ENCODE measurements around the gene SLC6A9. TPM values are rescaled to one million over a fixed set of nuclear protein-coding genes. Genes with fewer than 3 reads are reported as not detected.

SLC6A9 gene
- total and polyA plus RNA-seq, 7 donors = 0.28 to 1.2 (median 0.71) TPM

DNA sequence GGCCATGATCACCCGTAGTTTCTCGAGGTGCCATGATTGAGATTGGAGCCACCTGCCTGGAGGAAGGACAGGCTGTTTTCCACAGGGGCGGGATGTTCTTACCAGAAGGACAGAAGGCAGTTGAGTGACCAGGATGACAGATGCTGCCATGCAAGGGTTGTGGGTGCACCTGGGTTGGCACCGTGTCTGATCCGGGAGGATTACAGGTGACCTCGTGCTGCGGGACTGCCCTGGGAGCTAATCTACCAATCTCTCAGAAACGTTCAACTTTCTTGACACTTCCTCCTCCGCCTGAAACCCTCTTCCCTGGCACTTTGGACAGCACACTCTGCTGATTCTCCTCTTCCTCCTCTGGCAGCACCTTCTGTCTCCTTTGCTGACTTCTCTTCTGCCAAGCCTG, 13.8 kb upstream of the SLC6A9 start:
- intact Hi-C loops (cut with DNase I) = loop anchor here (5.0 kb wide), 2 partner anchors 38 to 518 kb away; no protein-coding TSS in a partner anchor
- ATAC-seq (no peak), DNase-seq (no peak)
- no peaks in the 10 kb centered on the region for H3K9me3 ChIP-seq
- H3K27ac ChIP-seq = no peak overlapping the region
- H3K36me3 ChIP-seq (ENCODE audit: insufficient read depth in 1 of 2, low read depth in 1 of 2) = no peaks in the 10 kb centered on the region
- H3K4me1 ChIP-seq = no peaks in the 10 kb centered on the region
- TF ChIP-seq, protein P1, sequence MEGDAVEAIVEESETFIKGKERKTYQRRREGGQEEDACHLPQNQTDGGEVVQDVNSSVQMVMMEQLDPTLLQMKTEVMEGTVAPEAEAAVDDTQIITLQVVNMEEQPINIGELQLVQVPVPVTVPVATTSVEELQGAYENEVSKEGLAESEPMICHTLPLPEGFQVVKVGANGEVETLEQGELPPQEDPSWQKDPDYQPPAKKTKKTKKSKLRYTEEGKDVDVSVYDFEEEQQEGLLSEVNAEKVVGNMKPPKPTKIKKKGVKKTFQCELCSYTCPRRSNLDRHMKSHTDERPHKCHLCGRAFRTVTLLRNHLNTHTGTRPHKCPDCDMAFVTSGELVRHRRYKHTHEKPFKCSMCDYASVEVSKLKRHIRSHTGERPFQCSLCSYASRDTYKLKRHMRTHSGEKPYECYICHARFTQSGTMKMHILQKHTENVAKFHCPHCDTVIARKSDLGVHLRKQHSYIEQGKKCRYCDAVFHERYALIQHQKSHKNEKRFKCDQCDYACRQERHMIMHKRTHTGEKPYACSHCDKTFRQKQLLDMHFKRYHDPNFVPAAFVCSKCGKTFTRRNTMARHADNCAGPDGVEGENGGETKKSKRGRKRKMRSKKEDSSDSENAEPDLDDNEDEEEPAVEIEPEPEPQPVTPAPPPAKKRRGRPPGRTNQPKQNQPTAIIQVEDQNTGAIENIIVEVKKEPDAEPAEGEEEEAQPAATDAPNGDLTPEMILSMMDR (IDR thresholded peaks at IDR 0.05) = no peak
- no peaks in the 10 kb centered on the region for H3K27me3 ChIP-seq (ENCODE audit: insufficient read depth in 3 of 3, low read length in 2 of 3)
- H3K4me3 ChIP-seq = no peak overlapping the region
- WGBS, 3 donors = 74 to 81% (median 77%) methylated on average over 9 of the region's 9 CpGs

DNA sequence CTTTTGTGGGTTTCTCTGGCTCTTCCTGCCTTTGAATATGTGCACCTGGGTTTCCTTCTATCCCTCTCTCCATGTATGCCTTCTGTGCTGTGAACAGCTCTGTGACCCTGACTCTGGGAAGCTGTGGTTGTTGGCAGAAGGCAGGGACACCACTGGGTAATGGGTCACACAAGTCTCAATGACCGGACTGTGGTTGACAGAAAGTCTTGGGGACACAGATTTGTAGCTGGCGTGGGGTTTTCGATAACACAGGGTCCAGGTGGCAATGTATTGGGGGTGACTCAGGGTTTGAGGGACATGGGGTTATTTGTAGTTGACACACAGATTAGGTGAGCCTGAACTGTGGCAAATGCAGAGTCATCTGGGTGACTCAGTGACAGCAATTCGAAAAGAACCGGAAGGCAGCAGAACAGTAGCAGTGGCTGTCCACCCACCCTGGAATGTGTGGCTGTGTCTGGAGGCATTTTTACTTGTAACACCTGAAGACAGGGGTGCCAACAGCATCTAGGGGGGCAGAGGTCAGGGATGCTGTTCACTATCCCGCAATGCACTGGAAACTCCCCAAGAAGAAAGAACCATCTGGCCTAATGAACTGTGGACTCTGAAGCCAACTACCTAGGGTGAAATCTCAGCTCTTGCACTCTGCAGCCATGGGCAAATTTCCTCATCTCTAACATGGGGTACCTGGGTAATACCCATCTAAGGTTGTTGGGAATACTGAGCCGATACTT, 13.0 kb upstream of the SLC6A9 start:
- no peak for ATAC-seq
- WGBS, 3 donors = 88 to 90% (median 88%) methylated on average over 7 of the region's 7 CpGs
- H3K27ac ChIP-seq = no peak overlapping the region

DNA sequence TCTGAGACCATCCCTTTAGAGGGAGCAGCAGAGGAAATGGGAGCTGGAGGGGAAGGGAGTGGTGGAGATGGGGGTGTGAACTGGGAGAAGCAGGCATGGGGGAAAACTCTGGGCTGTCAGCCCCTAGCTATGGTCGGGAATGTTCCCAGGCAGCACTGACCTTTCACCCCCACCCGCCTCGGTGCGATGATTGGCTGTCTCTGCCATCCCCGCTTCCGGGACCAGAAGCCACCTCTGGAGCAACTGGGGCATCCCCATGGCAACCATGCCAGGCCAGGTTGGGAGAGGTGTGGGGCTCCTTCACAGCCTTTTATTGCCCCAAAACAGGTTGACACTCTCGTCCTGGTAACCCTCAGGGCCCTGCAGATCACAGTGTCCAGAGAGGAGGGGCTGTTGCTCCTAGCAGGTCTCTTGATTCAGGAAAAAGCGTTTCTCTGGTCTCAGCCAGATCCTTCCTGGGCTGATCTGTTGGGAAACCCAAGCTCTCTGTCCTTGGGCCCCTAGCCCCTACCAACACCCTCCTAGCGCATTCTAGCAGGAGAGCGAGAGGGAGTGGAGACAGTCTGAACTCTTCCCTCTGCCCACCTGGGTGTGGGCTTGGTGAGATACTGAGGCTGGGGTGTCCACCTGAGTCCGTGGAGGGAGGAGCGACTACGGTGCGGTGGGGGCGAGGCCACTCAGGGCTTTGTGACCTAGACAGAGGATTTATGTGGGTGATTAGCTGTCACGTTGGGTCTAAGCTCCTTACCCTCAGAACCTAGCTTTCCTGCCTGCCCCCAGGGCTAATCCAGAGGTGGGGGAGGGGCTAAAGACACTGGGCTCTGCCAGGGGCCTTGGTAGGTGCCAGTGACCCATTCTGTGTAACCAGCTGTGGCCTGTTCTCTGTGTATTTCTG, 12.2 kb upstream of the SLC6A9 start:
- H3K9me3 ChIP-seq = no peaks in the 10 kb centered on the region
- no peaks in the 10 kb centered on the region for H3K27me3 ChIP-seq (ENCODE audit: insufficient read depth in 3 of 3, low read length in 2 of 3)
- whole genome bisulfite sequencing, 3 donors = 79 to 81% (median 79%) methylated on average over 16 of the region's 16 CpGs
- no peaks in the 10 kb centered on the region for H3K36me3 ChIP-seq (ENCODE audit: insufficient read depth in 1 of 2, low read depth in 1 of 2)
- ATAC-seq (no peak), DNase-seq (no peak)
- H3K27ac ChIP-seq = no peak overlapping the region
- no peak overlapping the region for H3K4me3 ChIP-seq
- H3K4me1 ChIP-seq = no peaks in the 10 kb centered on the region
- intact Hi-C loops (cut with DNase I) = no loop called here
- TF ChIP-seq, protein P1 (IDR thresholded peaks at IDR 0.05) = no peak

More for the DNA sequence above, 13.0 kb upstream of the SLC6A9 start:
- intact Hi-C loops (cut with DNase I) = no loop called here
- Histone ChIP-seq H3K4me1 (no peaks in the 10 kb centered on the region), H3K9me3 (no peaks in the 10 kb centered on the region), H3K27me3 (ENCODE audit: insufficient read depth in 3 of 3, low read length in 2 of 3) (no peaks in the 10 kb centered on the region), H3K36me3 (ENCODE audit: insufficient read depth in 1 of 2, low read depth in 1 of 2) (no peaks in the 10 kb centered on the region), H3K4me3 (no peak overlapping the region)
- TF ChIP-seq, protein P1 (IDR thresholded peaks at IDR 0.05) = no peak
- DNase-seq = no peak

DNA sequence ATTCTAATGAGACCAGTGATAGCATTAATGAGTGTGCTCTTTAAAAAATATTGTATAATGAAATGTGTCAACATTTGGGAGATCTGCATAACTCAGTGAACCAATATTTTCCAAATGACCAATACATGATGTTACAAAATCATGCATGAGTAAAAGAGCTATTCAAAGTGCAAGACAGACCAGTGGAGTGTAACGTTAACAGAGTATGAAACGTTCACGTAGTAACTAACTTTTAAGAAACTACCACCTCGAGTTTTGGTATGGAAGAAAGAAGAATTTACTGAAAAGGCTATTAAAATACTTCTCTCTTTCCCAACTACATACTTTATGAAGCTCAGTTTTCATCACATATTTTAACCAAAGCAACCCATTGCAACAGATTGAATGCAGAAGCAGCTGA, 9.6 kb upstream of the SLC6A9 start:
- Histone ChIP-seq H3K4me3 (no peak overlapping the region), H3K36me3 (ENCODE audit: insufficient read depth in 1 of 2, low read depth in 1 of 2) (no peaks in the 10 kb centered on the region), H3K9me3 (no peaks in the 10 kb centered on the region), H3K27me3 (ENCODE audit: insufficient read depth in 3 of 3, low read length in 2 of 3) (no peaks in the 10 kb centered on the region), H3K27ac (no peak overlapping the region), H3K4me1 (peaks cover 10% of the 10 kb centered on the region)
- DNase-seq = no peak
- ATAC-seq = no peak
- TF ChIP-seq, protein P1 (IDR thresholded peaks at IDR 0.05) = no peak
- 59 to 65% (median 61%) methylated on average over 4 of the region's 4 CpGs for WGBS, 3 donors
- intact Hi-C loops (cut with DNase I) = no loop called here

Data from psoas muscle (tissue), 8 donors.